Measurements from ENCODE around the gene MLKL. TPM values are rescaled to one million over a fixed set of nuclear protein-coding genes. Genes with fewer than 3 reads are reported as not detected.

The MLKL gene
- total and polyA plus RNA-seq, 2 of the 13 experiments (the other 11 are each of a cell fraction or from before 2014, with no cell fraction given), result 6.4 to 10.7 TPM

DNA sequence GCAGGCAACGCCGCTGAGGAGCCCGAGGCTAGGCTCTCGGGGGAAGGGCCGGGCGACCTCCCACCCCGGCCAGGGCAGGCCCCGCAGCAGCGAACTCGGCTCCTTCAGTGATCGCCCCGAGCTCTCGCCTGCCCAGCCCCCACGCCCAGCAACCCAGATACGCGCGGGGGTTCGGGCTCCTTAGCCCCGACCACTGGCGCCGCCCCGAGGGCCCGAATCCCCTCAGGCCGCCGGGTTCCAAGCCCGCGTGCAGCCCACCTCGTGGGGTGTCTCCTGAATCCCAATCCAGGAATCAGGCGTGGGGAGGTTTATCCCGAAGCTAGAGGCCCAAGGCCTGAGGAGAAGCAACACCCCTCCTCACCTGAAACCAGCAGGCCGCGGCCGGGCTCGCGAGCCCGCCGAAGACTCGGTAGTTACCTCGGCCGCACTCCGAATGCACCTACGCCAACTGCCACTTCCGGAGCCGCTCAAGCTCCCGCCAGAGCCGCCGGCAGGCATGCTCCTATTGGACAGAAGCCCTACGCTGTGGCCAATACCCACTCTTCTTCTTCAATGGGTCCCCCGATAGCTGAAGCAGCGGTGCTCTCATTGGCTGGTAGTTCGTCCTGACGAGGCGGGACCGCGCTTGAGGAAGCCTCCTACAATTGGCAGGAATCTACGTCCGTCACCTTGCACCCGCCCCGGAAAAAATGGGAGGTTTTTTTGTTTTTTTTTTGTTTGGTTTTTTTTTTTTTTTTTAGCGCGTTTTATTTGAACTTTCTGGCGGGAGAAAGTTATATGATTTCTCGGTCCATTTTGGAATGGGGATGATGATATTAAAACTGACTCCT lies 34.0 kb downstream of the MLKL start, which contains the start of gene RFWD3 (continued):
- TF ChIP-seq HMGXB3 (CRISPR knock-in tag; IDR thresholded peaks at IDR 0.05; ENCODE audit: borderline replicate concordance) (peak; percentile 100), HNRNPL (IDR thresholded peaks at IDR 0.05; ENCODE audit: low read depth, low read length) (peak; percentile 48; the same call in 1 of the 2 replicates), ELF4 (CRISPR knock-in tag; IDR thresholded peaks at IDR 0.05; ENCODE audit: borderline replicate concordance) (peak; percentile 93), WIZ (CRISPR knock-in tag; IDR thresholded peaks at IDR 0.05) (no peak), ZNF891 (CRISPR knock-in tag; IDR thresholded peaks at IDR 0.05) (peak; percentile 76), ZBTB26 (CRISPR knock-in tag; IDR thresholded peaks at IDR 0.05; ENCODE audit: borderline replicate concordance) (no peak), ZNF839 (CRISPR knock-in tag; IDR thresholded peaks at IDR 0.05; ENCODE audit: borderline replicate concordance) (peak; percentile 60; the same call in 1 of the 2 replicates), RELA (CRISPR knock-in tag; IDR thresholded peaks at IDR 0.05) (0 out of 2 replicates have a peak, but pooled peaks have one; percentile 33), CEBPZ (IDR thresholded peaks at IDR 0.05; ENCODE audit: low read length) (peak; percentile 41; the same call in 1 of the 2 replicates), FLYWCH1 (CRISPR knock-in tag; IDR thresholded peaks at IDR 0.05) (no peak)
- TF ChIP-seq, protein P1, sequence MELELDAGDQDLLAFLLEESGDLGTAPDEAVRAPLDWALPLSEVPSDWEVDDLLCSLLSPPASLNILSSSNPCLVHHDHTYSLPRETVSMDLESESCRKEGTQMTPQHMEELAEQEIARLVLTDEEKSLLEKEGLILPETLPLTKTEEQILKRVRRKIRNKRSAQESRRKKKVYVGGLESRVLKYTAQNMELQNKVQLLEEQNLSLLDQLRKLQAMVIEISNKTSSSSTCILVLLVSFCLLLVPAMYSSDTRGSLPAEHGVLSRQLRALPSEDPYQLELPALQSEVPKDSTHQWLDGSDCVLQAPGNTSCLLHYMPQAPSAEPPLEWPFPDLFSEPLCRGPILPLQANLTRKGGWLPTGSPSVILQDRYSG (CRISPR knock-in tag; IDR thresholded peaks at IDR 0.05), result peak; percentile 38; the same call in 1 of the 2 replicates
- TF ChIP-seq, protein P2, sequence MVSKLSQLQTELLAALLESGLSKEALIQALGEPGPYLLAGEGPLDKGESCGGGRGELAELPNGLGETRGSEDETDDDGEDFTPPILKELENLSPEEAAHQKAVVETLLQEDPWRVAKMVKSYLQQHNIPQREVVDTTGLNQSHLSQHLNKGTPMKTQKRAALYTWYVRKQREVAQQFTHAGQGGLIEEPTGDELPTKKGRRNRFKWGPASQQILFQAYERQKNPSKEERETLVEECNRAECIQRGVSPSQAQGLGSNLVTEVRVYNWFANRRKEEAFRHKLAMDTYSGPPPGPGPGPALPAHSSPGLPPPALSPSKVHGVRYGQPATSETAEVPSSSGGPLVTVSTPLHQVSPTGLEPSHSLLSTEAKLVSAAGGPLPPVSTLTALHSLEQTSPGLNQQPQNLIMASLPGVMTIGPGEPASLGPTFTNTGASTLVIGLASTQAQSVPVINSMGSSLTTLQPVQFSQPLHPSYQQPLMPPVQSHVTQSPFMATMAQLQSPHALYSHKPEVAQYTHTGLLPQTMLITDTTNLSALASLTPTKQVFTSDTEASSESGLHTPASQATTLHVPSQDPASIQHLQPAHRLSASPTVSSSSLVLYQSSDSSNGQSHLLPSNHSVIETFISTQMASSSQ (IDR thresholded peaks at IDR 0.05; ENCODE audit: low read depth), result peak; percentile 45; the same call in 1 of the 2 replicates
- TF ChIP-seq, protein P2 (CRISPR knock-in tag; IDR thresholded peaks at IDR 0.05; ENCODE audit: borderline replicate concordance), result peak; percentile 55

All from HepG2 (cell line).